Left kidney (tissue), 1 donor: ENCODE measurements around the gene CHST12. TPM values are rescaled to one million over a fixed set of nuclear protein-coding genes. Genes with fewer than 3 reads are reported as not detected.

ENCODE experiments used
- polyA plus RNA-seq: library from polyadenylated mRNA; unstranded; fragments of 120-200 nt; gene quantifications from one replicate; pipeline ENCODE4 v1.2.1, GENCODE V29; 2013; ENCODE audit not compliant: insufficient read length

Gene CHST12
- polyA plus RNA-seq, 1 donor: 8.9 TPM

Other genes starting within 250 kb of the CHST12 start
- 21.8 TPM for gene MAD1L1, start 170.7 kb upstream of the CHST12 start, polyA plus RNA-seq
- gene MRM2, start 161.4 kb upstream of the CHST12 start, polyA plus RNA-seq: 40.3 TPM
- gene NUDT1, start 161.4 kb upstream of the CHST12 start, polyA plus RNA-seq: 23.1 TPM
- gene SNX8, start 89.2 kb upstream of the CHST12 start, polyA plus RNA-seq: 38.8 TPM
- gene EIF3B, start 48.8 kb upstream of the CHST12 start, polyA plus RNA-seq: 187 TPM
- gene GRIFIN, start 72.8 kb downstream of the CHST12 start, polyA plus RNA-seq: not detected
- 25.7 TPM for gene LFNG, start 116.2 kb downstream of the CHST12 start, polyA plus RNA-seq
- gene BRAT1, start 151.9 kb downstream of the CHST12 start, polyA plus RNA-seq: 23.2 TPM
- gene IQCE, start 155.4 kb downstream of the CHST12 start, polyA plus RNA-seq: 26.5 TPM
- gene TTYH3, start 228.4 kb downstream of the CHST12 start, polyA plus RNA-seq: 84.3 TPM